ENCODE data around the gene MX2.
A peak's percentile ranks its signal among the peaks of the same experiment; 100 is the strongest.

Gene MX2

DNA sequence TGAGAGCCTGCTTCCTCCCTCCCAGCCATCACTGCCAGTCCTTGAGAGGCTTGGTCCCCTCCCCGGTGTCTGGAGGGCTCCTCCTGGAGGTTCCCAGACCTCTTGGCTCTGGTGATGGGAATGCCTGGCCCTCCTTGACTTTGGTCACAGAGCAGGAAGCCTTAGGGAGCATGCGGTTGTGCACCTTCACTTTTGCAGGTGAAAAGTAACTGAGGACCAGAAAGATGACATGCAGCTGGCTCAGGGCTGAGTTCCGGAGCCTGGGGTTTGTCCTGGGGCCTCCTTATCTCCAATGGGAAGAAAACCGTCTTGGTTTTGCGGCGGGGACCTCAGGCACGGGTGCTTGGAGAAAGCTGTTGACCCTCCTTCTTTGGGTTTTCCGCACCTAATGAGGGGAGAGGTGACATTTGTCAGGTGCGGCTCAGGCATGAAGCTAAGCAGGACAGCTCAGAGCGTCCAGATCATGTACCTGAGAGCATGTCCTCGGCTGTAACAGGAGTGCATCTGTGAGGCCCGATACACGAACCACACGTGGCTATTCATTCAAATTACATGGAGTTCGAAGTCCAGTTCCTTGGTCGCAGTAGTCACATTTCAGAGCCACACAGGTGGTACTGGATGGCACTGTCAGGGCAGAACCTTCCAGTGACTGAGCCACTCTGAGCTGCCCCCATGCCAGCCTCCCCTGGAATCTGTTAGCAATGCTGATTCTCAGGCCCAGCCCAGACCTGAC lies 608 bp upstream of the MX2 start:
- no peak for DNase-seq (ENCODE audit: low read depth in 1 of 2, low spot score in 1 of 2)
- in situ Hi-C loops (cut with HindIII; ENCODE audit: low pct_unique_long_range_greater_than_20kb, low sequenced_read_pairs) = no loop called here
- no peak for TF ChIP-seq JUND (IDR thresholded peaks at IDR 0.05; ENCODE audit: low read depth)

GRCh38 chr21:41362605-41363369 lies 960 bp downstream of the MX2 start:
- no peak for TF ChIP-seq JUND (IDR thresholded peaks at IDR 0.05; ENCODE audit: low read depth)
- DNase-seq (ENCODE audit: low read depth in 1 of 2, low spot score in 1 of 2) = no peak
- in situ Hi-C loops (cut with HindIII; ENCODE audit: low pct_unique_long_range_greater_than_20kb, low sequenced_read_pairs) = no loop called here

DNA sequence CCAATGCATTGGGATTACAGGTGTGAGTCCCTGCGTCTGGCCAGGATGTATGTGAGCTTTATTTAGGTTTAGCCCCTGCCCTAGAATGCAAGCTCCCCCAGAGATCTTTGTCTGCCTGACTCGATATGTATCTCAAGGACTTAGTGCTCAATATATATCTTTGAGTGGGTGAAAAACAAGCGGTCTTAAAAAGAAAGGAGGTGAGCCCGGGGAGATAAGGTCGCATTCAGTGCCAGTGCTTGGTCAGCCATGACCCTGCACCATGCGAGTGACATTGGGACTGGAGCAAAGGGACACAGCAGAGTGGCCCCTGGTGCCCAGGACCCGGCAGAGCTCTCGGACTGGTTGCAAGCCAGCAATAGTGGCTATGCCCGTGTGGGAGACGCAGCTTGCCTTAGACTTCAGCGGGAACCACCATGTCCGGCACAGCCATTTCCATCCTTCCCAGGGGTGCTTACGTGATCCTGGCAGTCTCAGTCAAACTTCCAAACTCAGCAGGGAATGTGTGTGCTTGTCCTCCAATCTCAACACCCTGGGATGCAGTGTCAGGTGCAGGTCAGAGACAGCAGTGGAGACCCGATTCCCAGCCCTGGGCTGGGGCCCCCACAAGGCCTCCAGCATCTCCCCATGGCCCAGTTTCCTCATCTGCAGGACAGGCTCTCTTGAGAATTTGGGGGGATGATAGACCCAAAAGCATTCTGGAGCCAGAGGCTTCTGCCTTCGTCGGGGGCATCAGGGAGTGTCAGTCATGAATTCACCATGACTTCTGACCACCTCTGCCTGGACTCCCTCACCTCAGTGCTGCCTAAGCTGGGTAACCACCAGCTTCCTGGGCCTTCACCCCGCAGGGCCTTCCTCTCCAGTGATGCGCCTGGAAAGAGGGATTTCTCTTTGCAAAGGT lies 1.8 kb downstream of the MX2 start:
- TF ChIP-seq JUND (IDR thresholded peaks at IDR 0.05; ENCODE audit: low read depth) = no peak
- no peak for DNase-seq (ENCODE audit: low read depth in 1 of 2, low spot score in 1 of 2)
- in situ Hi-C loops (cut with HindIII; ENCODE audit: low pct_unique_long_range_greater_than_20kb, low sequenced_read_pairs) = no loop called here

- no peak for TF ChIP-seq JUND (IDR thresholded peaks at IDR 0.05; ENCODE audit: low read depth)
- in situ Hi-C loops (cut with HindIII; ENCODE audit: low pct_unique_long_range_greater_than_20kb, low sequenced_read_pairs) = no loop called here
These were observed 2.5 kb downstream of the MX2 start for GRCh38 chr21:41364308-41364707.

GRCh38 chr21:41365377-41366107 lies 3.7 kb downstream of the MX2 start:
- TF ChIP-seq JUND (IDR thresholded peaks at IDR 0.05; ENCODE audit: low read depth) = no peak
- no peak for DNase-seq (ENCODE audit: low read depth in 1 of 2, low spot score in 1 of 2)
- in situ Hi-C loops (cut with HindIII; ENCODE audit: low pct_unique_long_range_greater_than_20kb, low sequenced_read_pairs) = no loop called here

More at GRCh38 chr21:41364308-41364707, 2.5 kb downstream of the MX2 start:
- peak; percentile 58 to 60 for DNase-seq (ENCODE audit: low read depth in 1 of 2, low spot score in 1 of 2)

- in situ Hi-C loops (cut with HindIII; ENCODE audit: low pct_unique_long_range_greater_than_20kb, low sequenced_read_pairs) = no loop called here
- no peak for TF ChIP-seq JUND (IDR thresholded peaks at IDR 0.05; ENCODE audit: low read depth)
- DNase-seq (ENCODE audit: low read depth in 1 of 2, low spot score in 1 of 2) = no peak
These were observed 4.8 kb downstream of the MX2 start for GRCh38 chr21:41366522-41367151.

DNA sequence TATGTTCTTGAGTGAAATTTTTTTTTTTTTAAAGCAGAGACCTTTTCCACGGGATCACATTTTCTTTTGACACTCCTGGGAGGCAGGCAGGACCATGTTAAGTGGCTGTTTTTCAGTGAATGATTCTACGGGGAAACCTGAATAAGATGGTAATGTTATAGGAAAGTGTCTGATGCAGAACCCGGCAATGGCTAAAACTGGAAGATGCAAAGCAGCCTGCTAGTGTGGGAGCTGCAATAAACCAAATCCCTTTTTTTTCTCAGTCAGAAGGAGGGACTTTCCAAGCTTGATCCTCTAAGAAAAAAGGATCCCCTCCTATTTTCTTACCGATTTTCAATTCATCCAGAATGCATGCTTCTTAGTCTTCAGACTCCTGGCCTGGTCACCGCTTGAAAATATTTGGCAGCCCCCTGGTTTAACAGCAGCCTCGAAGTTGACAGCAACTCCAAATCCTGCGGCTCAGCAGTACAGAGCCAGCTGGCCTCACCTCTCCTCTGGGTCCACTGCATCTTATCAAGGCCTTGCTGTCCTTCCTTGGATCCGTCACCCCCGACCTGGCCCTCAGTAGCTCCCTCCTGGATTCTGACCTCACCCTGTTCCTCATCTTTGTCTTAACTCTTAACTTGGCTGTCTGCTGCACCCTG lies 5.6 kb downstream of the MX2 start:
- no peak for DNase-seq (ENCODE audit: low read depth in 1 of 2, low spot score in 1 of 2)
- in situ Hi-C loops (cut with HindIII; ENCODE audit: low pct_unique_long_range_greater_than_20kb, low sequenced_read_pairs) = no loop called here
- no peak for TF ChIP-seq JUND (IDR thresholded peaks at IDR 0.05; ENCODE audit: low read depth)

DNA sequence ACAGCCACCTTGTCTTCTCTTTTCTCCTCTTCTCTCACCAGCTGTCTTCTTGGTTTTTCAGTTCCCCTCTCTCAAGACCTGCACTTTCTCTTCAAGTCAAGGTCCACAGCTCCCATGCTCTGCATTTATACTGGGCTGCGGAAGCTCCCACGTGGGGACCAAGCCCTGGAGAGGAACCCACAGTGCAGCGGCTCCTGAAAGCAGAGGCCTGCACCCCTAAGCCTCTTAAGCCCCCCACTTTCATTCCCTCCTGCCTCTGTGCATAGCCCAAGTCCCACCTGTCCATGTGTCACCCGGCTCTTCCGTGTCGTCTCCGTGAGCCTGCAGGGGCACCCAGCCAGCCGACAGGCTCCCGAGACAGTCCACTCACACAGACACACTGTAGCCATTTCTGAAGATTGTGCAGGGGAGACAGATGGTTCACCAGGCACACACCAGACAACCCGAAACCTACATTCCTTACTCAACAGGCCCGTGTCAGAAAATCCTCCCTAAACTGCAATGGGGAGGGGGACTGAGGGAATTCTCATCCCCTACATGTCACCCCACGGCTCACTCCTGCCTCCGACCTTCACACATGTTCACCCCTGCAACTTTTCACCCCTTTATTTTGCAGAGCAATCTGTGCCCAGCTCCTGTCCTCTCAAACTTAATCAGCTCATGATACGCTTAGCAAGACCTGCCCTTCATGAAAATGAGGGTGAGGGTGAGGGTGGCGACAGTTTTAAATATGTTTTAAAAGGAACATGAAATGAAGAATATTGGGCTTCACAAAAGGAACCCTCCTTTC lies 6.3 kb downstream of the MX2 start:
- no peak for TF ChIP-seq JUND (IDR thresholded peaks at IDR 0.05; ENCODE audit: low read depth)
- no peak for DNase-seq (ENCODE audit: low read depth in 1 of 2, low spot score in 1 of 2)
- in situ Hi-C loops (cut with HindIII; ENCODE audit: low pct_unique_long_range_greater_than_20kb, low sequenced_read_pairs) = no loop called here

DNA sequence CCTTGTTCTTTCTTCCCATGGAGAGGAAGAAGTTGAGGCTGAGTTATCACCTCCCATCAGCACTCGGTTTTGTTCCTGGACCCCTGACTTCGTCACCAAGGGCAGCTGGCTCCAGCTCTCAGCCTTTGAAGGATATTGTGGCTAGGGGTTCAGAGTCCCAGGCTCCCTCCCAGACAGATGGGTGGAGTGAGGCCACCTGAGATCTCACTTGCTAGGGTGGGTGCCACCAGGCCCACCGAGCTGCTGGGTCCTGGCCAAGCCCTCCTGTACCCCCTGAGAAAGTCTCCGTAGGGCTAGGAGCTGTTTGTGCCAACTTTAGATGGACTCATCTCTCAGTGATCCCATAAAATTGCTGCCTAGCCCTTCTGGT lies 6.9 kb downstream of the MX2 start:
- in situ Hi-C loops (cut with HindIII; ENCODE audit: low pct_unique_long_range_greater_than_20kb, low sequenced_read_pairs) = no loop called here
- no peak for TF ChIP-seq JUND (IDR thresholded peaks at IDR 0.05; ENCODE audit: low read depth)
- no peak for DNase-seq (ENCODE audit: low read depth in 1 of 2, low spot score in 1 of 2)

DNA sequence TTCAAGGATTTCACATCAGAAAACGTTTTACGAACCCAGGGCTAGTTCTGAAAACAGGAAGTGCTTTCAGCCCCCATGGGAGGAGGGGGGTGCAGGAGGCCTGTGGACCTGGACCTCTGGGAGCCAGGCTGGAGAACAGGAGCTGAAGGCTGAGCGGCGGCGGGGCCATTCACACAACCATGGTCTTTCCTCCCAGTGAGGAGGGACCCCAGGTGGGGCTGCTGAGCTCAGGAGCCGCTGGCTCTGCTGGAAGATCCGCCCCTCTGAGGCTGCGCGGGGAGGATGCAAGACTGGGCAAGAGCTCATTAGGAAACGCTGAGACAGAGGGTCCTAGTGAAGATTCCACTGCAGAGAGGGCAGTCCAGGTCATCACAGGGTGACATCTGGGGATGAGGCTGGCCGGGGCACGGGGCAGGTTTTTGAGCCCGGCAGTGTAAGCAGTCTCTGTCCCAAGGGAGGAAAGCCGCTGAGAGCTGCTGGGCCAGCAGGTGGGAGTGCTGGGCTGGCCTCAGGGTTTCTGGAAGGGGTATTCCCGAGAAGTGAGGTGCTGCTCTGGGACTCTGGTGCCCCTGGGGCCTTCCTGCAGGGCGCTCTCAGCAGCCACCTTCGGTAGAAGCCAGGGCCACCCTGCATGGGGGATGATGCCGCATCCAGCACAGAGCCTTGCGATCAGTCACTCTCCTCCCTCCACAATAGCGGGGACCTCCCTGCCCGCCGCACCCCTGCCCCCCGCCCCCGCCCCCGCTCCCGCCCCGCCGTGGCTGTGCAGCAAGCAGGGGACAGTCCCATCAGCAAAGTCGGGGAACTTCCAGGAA lies 7.5 kb downstream of the MX2 start:
- DNase-seq (ENCODE audit: low read depth in 1 of 2, low spot score in 1 of 2) = no peak
- in situ Hi-C loops (cut with HindIII; ENCODE audit: low pct_unique_long_range_greater_than_20kb, low sequenced_read_pairs) = no loop called here
- no peak for TF ChIP-seq JUND (IDR thresholded peaks at IDR 0.05; ENCODE audit: low read depth)
